Astrocyte of the cerebellum (primary cell): ENCODE measurements around the gene NACC2.
A peak's percentile ranks its signal among the peaks of the same experiment; 100 is the strongest.

Source experiments
- DNase-seq: peaks from one replicate; pipeline ENCODE4 v3.0.0-alpha.2; 2011; ENCODE audit warnings: low read depth
- H3K4me3 ChIP-seq: 2 replicates; pipeline ENCODE4 v1.5.1; 2011; ENCODE audit warnings: mild to moderate bottlenecking, low read depth, low read length, moderate library complexity
- CTCF ChIP-seq: IDR thresholded peaks from 2 replicates; pipeline ENCODE4 v1.5.1; 2012; ENCODE audit warnings: low read length, low read depth, moderate library complexity, mild to moderate bottlenecking; ENCODE audit errors: missing control alignments
- in situ Hi-C: cut with HindIII; loops from 2 replicates; pipeline ENCODE4 v1.10.0; 2017; ENCODE audit warnings: low sequenced_read_pairs

The NACC2 gene

GRCh38 chr9:136100700-136101614 lies 5.9 kb upstream of the NACC2 start:
- DNase-seq = no peak
- no peak for TF ChIP-seq CTCF
- in situ Hi-C loops = no loop called here
- H3K4me3 ChIP-seq = no peak overlapping the region

GRCh38 chr9:136099542-136099941 lies 4.5 kb upstream of the NACC2 start:
- in situ Hi-C loops = no loop called here
- no peak for DNase-seq
- H3K4me3 ChIP-seq = no peak overlapping the region
- TF ChIP-seq CTCF = no peak

- no peak for DNase-seq
- in situ Hi-C loops = no loop called here
- H3K4me3 ChIP-seq = no peak overlapping the region
- no peak for TF ChIP-seq CTCF
These were observed 3.8 kb upstream of the NACC2 start for GRCh38 chr9:136098844-136099243.

GRCh38 chr9:136098210-136098609 lies 3.1 kb upstream of the NACC2 start:
- no peak for DNase-seq
- no peak overlapping the region for H3K4me3 ChIP-seq
- no peak for TF ChIP-seq CTCF
- in situ Hi-C loops = no loop called here

GRCh38 chr9:136096505-136097001 lies 1.5 kb upstream of the NACC2 start:
- no peak for DNase-seq
- in situ Hi-C loops = no loop called here
- TF ChIP-seq CTCF = no peak
- no peak overlapping the region for H3K4me3 ChIP-seq

- DNase-seq = no peak
These were observed 851 bp downstream of the NACC2 start for GRCh38 chr9:136093995-136094881.

More at GRCh38 chr9:136093995-136094881, 851 bp downstream of the NACC2 start:
- peak overlapping the region; percentile 66 for H3K4me3 ChIP-seq
- in situ Hi-C loops = no loop called here
- no peak for TF ChIP-seq CTCF
